Measurements from ENCODE around the gene MYCN. TPM values are rescaled to one million over a fixed set of nuclear protein-coding genes. Genes with fewer than 3 reads are reported as not detected.

Gene MYCN
- total and polyA plus RNA-seq, 2 of the 8 experiments (the other 6 are each of a cell fraction or from before 2014, with no cell fraction given), result 87.8 to 137 TPM

- TF ChIP-seq RNF2 (IDR thresholded peaks at IDR 0.05; ENCODE audit: borderline replicate concordance, low read depth, low read length, missing control alignments, poor library complexity, severe bottlenecking) (no peak), BRCA1 (IDR thresholded peaks at IDR 0.05; ENCODE audit: low read depth, low read length) (no peak), FOSL1 (IDR thresholded peaks at IDR 0.05; ENCODE audit: insufficient read depth, low read depth, low read length) (no peak), EP300 (IDR thresholded peaks at IDR 0.05; ENCODE audit: borderline replicate concordance in 1 of 2, low read depth in 2 of 2, low read length in 2 of 2) (no peak), ZNF274 (IDR thresholded peaks at IDR 0.05; ENCODE audit: borderline replicate concordance, extremely low read depth, low read length) (no peak), KDM1A (IDR thresholded peaks at IDR 0.05; ENCODE audit: borderline replicate concordance, low read length) (no peak), SIX5 (IDR thresholded peaks at IDR 0.05; ENCODE audit: low read depth, low read length) (no peak), KDM5A (IDR thresholded peaks at IDR 0.05; ENCODE audit: low read length) (no peak), RBBP5 (IDR thresholded peaks at IDR 0.05; ENCODE audit: borderline replicate concordance, low read depth, low read length) (no peak), RAD21 (IDR thresholded peaks at IDR 0.05 in 1 of 2, conservative IDR thresholded peaks at IDR 0.05 in 1 of 2; ENCODE audit: low read depth in 2 of 2, low read length in 2 of 2) (no peak)
Measured at GRCh38 chr2:15894481-15895144, 45.7 kb upstream of the MYCN start (continued).
